HG02571 (cell line): ENCODE data around the gene LAMB4.

Experiments
- ATAC-seq: cut with Tn5 transposase; IDR thresholded peaks from one replicate; pipeline ENCODE4 v1.9.1; 2021; ENCODE audit warnings: mild to moderate bottlenecking, moderate library complexity; ENCODE audit not compliant: unreplicated experiment

Gene LAMB4, protein sequence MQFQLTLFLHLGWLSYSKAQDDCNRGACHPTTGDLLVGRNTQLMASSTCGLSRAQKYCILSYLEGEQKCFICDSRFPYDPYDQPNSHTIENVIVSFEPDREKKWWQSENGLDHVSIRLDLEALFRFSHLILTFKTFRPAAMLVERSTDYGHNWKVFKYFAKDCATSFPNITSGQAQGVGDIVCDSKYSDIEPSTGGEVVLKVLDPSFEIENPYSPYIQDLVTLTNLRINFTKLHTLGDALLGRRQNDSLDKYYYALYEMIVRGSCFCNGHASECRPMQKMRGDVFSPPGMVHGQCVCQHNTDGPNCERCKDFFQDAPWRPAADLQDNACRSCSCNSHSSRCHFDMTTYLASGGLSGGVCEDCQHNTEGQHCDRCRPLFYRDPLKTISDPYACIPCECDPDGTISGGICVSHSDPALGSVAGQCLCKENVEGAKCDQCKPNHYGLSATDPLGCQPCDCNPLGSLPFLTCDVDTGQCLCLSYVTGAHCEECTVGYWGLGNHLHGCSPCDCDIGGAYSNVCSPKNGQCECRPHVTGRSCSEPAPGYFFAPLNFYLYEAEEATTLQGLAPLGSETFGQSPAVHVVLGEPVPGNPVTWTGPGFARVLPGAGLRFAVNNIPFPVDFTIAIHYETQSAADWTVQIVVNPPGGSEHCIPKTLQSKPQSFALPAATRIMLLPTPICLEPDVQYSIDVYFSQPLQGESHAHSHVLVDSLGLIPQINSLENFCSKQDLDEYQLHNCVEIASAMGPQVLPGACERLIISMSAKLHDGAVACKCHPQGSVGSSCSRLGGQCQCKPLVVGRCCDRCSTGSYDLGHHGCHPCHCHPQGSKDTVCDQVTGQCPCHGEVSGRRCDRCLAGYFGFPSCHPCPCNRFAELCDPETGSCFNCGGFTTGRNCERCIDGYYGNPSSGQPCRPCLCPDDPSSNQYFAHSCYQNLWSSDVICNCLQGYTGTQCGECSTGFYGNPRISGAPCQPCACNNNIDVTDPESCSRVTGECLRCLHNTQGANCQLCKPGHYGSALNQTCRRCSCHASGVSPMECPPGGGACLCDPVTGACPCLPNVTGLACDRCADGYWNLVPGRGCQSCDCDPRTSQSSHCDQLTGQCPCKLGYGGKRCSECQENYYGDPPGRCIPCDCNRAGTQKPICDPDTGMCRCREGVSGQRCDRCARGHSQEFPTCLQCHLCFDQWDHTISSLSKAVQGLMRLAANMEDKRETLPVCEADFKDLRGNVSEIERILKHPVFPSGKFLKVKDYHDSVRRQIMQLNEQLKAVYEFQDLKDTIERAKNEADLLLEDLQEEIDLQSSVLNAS (N-terminal part only)

DNA sequence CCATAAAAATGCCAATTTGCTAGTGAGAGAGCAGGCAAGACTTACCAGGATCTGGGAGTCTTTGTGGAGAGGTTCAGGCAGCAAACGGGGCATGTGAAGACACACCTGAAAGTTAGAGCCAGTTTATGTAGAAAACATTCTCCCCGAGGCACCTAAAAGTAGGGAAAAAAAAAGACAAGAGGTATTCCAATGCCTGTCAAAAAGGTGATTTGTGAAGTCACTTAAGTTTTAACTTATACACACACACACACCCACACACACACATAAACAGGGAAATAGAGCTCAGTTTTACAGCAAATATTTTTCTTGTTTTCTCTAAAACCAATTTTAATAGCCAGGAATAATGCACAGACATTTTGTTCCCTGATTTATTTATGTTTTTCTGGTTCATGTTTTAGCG, at the start of gene LAMB4:
Gene LAMB4 (minus strand): TSS at position 101 of the 400 bp plus-strand sequence. CDS start 7,197 bp downstream, outside the sequence.
- no peak for ATAC-seq

DNA sequence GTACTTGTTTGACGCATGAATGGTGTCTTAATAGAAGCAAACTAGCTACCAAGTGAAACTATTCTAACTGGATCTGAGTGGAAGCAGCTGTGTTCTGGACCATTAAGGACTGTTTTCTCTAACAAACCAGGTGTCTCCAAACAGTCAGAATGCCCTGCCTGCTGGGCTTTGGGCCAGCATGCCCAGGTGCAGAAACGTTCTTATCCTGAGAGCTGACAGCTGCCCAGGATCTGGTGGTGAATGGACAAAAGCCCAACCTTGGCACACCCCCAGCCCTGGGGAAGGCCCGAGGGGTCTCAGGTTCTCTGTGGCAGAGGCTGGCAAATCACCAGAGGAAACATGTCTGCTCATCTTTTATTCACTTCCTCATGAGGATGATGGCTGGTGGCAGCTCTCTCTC, 48.2 kb upstream of the LAMB4 start:
- no peak for ATAC-seq

DNA sequence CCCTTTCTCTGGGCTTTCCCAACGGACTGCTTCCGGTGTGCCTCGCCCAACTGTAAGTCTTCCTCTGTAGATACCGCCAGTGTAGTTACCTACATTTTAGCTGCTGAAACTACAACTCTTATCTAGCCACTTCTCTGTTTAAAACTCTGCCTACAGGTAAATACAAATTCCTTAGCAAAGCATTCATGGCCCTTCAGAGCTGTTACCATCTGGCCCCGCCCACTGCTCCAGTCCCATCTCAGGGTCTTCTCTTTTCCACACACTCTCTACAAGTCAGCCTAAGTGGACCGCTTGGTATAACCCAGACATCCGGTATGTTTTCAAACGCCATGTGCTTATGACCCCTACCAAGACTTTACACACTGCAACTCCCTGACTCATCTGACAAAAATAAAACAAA, 41.0 kb upstream of the LAMB4 start:
- ATAC-seq, result no peak

DNA sequence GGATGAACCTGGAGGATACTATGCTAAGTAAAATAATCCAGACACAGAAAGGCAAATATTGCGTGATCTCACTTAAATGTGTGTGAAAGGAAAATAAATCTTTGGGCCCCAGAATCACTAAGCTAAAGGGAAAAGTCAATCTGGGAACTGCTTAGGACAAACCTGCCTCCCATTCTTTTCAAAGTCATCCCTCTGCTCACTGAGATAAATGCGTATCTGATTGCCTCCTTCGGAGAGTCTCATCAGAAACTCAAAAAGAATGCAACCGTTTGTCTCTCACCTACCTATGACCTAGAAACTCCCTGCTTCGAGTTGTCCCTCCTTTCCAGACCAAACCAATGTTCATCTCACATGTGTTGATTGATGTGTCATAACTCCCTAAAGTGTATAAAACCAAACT, 40.1 kb upstream of the LAMB4 start:
- ATAC-seq, result no peak

DNA sequence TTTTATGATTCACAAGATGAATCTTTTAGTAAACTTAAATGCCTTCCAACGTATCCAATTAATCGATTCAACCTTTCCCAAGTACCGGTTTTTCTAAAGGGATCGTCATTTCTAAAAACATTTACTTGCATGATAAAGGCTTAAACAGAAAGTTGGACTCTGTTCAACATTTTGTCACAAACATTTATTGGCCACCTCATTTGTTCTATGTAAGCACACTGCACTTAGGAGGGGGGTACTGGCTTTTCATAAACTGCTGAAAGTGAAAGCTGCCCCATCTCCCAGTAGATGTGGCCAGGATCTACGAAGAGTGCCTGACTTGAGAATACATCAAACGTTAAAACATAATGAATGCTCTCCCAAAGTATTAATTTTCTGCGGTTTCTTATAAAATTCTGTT, 37.3 kb upstream of the LAMB4 start:
- ATAC-seq, result no peak

DNA sequence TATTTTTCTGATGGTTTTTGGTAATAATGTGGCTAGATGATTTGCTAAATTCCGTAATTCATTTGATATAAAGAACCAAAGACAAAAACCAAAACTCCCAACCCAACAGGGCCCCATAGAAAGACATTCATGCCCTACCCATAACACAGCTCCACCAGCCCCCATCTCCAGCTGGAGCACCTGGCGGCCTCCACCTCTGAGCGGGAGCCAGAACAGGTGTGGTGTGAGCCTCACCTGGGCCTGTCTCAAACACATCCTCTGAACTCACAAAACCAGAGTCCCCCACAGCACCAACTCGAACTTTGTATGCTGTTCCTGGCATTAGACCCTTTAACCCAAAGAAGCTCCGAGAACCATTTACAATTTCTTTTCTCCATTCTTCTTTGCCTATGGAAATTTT, 36.5 kb upstream of the LAMB4 start:
- no peak for ATAC-seq

DNA sequence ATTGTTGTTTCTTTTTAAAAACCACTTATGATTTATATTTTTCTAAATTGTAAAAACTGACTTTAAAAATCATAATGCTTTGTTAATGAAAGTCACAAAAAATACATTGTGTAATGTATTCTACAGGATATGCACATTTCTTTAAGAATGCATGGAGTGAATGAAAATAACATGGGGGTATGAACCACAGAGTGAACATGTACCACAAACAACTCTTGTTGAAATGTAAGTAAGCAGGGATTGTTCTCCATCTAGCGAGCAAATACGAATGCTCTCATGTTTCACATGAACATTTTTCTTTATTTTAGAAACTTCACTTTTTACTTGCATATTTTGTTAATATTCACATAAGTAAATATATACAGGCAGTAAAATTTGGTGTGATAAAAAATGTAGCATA, 35.6 kb upstream of the LAMB4 start:
- no peak for ATAC-seq

DNA sequence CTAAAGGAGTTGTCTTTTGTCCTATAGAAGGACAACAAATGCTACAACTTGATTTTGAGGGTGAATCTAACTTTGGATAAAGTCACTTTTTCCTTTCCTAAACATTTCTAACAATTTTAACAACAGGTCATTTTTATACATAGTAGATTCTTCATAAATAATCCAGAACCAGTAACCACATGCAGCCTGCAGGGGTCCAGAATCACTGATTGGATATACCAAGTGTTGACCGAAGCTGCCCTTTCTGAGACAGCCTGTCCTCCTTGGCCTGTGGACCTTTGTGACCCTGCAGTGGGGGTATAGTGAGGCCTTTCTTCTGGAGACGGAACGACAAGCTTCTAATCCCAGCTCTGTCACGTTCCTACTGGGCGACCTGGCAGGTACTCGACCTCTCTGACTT, 34.8 kb upstream of the LAMB4 start:
- no peak for ATAC-seq

DNA sequence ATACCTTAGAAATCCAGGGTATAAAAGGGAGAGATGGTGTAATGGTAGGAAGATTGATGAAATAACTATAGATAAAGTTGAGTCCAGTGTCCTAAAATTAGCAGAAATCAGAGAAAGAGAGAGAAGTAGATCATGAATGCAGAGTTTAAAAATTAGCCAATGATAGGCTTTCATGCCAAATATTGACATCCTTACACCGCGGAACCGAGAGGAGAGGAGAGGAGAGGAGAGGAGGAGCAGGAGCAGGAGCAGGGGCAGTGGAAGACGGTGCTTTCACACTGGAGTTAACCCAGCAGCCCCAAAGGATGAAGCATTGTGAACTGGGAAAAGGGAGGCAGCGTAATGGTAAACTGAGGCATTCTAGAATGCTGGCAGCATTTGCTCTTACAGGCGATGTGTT, 34.2 kb upstream of the LAMB4 start:
- no peak for ATAC-seq

DNA sequence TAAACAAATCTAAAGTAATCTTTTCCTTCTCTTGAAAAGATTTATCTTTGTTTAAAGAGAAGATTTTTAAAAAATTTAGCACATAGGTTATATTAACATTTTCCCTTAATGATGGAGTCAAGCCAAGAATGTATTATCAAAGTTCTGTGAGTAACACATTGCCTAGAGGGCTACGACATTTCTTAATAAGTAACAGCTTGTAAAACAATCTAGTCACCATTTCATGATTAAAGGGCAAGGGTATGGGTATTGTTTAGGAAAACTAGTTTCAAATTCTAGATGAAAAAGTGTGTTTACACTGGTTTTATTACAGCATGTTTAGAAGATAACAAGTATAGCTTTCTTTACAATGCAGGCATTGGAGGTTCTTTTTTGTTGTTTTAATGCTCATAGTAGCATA, 28.6 kb upstream of the LAMB4 start:
- ATAC-seq, result no peak

DNA sequence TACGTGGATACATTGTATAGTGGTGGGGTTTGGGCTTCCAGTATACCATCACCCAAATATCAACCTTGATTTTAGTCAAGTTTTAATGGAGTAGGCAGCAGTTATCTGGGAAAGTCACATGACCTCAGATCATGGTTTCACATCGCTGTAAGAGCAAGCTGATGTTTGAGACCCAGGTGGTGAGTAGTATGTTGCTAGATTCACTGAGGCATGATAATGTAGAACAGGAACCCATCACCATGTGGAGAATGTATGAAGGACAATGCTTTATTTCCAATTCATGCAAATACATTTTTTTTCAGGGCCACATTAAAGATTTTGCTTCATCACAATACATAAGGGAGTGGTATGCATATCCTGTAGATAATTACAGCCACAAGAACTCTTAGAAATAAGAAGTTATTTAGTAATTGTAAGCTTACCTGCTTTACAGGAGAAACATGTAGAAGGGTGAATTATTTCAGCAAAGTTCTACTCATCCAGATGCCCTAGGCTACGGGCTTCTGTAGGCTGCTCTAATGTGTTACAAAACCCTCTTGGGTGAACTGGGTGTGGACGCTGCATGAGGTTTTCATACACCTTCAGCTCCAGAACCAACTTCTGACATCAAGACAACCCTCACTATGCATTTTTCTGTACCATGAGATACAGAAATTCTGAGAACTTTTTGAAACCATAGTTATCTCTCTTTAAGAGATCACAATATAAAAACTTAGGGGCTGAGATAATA, 27.6 kb upstream of the LAMB4 start:
- no peak for ATAC-seq

DNA sequence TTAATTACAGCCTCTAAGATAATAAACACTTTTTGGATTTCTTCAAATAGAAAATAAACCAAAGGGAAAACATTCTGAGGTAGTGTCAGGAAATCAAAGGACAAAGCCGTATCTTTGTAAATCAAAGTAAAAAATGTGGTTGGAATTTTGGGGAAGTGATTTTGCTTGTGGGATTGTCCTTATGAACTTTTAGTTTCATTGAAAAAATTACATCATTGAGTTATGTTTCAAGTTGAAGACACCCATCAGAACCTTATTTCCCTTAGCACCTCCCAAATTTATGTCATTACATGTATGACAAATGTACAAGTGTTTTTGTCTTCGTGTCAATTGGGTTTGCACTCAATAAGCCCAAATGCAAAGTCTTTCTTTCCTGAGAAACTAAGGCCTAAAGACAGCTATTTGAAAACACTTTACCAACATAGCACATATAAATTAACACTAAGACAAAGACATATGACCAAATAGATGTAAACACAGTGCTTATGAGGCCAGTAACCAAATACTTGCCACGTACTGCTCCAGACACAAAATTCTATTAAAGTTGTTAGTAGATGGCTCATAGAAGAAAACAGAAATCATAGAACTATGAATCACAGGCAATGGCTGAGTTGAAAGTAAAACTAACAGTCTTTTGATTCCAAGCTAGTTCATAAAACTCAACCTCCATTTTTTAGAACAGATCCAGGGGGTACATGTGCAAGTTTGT, 26.9 kb upstream of the LAMB4 start:
- ATAC-seq, result no peak

DNA sequence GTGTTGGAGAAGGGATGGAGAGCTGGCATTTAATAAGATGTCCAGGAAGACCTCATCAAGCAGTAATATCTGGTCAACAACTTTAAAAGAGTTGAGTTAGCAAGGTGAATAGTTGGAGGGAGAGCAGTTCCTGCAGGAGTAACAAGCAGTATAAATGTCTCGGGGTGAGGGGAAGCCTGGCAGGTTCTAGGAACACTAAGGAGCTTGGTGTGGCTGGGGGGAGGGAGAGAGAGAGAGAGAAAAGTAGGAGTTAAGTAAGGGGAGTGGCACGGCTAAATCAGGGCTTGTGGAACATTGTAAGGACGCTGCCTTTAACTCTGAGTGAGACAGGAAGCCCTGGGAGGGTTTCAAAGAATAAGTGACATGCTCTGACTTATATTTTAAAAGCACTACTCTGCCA, 22.0 kb upstream of the LAMB4 start:
- ATAC-seq, result no peak

DNA sequence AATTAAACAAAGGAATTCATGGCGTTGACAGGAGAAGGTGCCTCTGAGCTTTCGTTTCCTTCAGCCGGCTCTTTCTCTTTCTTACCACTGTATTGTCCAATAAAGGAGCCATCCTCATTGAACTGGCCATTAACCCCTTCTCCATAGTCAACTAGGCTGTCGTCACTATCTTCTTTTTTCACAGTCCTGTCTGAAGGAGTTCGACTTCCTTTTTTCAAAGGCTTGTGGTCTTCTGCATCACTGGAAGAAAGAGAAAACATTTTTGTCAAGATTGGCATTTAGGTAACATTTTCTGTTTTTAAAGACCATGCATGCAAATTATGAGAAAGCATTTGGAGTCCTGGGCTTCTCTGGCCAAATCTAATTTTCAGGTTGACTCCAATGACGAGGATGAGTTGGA, 19.7 kb upstream of the LAMB4 start:
- ATAC-seq, result no peak

DNA sequence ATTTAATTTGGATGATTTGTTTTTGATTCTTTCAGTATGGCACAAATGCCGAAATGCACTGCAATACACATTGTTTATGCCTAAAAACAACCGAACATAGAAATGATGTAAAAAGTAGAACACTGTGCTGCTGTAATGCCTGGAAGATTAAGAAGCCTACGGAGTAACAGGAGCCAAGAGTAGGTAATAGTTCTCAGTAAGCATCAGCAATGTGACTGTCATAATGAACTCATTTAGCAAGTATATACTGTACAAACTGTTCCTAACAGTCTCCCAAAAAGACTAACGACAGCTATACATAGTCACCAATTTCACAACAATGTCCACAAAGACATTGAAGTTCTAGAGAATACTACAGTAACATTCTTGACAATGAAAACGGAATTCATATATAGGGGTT, 19.0 kb upstream of the LAMB4 start:
- no peak for ATAC-seq

DNA sequence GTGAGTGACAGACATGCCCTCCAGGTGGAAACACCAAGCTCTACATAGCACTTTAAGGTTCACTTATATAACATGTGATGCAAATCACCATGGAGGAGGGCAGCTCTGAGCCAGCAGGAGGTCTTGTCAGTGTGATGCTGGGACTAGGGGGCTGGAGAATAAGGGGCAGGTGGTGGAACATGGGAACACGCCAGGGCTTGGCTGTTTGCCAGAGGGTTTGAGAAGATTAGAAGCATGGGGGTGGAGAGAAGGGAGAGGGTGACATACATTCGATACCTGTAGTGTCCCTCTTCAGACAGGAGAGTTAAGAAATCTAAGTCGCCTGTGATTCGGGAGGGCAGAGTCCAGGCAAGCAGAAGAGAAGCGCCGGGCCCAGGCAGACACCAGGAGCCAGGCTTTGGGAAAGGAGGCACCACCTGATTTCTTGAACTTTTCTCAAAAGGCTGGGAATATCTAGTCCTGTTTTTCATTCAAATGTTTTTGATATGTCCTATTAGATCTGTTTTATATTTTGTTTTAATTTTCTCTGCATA, 16.9 kb upstream of the LAMB4 start:
- no peak for ATAC-seq

DNA sequence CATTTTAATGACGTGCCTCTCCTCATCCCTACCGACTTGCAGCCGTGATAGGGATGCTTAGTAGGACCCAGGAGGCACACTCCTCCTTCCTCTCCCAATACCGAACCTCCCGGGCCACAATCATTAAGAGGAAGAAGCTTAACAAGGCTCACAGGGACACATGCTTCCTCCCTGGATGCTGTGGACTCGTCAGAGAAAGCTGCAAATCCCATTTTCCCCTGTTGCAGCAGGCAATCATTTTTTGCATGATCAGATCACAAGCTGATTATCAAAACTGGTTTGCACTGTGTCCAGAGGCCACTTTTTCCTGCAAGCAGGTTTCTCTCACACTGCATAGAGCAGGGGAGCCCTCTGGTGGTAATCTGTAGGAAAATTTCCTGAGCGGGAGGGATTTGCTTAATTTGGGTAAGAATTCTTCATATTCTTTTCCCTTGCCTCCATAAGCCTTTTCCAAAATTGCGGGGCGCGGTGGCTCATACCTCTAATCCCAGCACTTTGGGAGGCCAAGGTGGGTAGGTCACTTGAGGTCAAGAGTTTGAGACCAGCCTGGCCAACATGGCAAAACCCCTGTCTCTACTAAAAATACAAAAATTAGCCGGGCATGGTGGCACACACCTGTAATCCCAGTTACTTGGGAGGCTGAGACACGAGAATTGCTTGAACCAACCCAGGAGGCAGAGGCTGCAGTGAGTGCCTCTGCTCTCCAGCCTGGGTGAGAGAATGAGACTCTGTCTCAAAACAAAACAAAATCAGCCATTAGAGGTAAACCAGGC, 16.1 kb upstream of the LAMB4 start:
- ATAC-seq, result no peak

DNA sequence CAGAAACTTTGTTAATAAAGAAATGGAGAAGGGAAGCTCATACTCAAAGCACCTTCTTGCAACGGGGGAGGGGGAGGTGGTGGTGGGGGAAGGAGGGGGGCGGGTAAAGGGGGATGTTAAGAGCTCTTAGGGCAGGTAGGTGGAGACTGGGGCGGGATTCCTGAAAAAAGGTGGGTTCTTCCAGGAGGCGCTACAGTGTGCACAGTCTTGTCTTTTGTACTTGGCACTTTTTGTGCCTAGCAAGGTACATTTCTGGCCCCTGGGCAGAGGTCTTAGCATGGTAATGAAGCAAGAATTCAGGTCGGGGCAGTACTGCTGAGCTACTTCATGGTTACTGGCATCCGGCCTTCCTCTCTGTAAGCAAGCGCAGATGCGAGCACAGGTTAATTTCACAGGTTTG, 15.2 kb upstream of the LAMB4 start:
- no peak for ATAC-seq

DNA sequence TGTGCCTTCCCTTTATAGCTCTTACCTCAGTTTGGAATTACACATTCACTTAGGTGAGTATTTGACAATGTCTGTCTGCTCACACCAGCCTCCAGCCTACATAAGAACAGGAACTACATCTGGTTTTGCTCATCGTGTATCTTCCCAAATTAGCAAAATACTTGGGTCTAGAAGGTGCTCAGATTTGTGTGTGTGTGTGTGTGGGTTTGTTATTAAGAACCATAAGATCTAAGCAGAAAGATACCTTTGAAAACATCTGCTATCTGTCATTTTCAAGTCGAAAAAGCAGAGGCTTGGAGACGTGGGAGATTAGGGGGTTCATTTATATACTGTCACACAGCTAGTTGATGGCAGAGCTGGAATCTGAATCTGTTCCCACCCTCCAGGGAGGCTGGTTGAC, 14.8 kb upstream of the LAMB4 start:
- no peak for ATAC-seq
